K562 (cell line): ENCODE measurements around the gene SAMD4A. TPM values are rescaled to one million over a fixed set of nuclear protein-coding genes. Genes with fewer than 3 reads are reported as not detected.

ENCODE experiments used
- CC2D1A ChIP-seq: fragments of 450-650 bp; IDR thresholded peaks from 2 replicates; pipeline ENCODE4 v1.6.1; 2017; ENCODE audit warnings: mild to moderate bottlenecking
- ETV5 ChIP-seq: sonication (generic); formaldehyde crosslinking; IDR thresholded peaks from 2 replicates; pipeline ENCODE4 v1.4.0; 2020; ENCODE audit warnings: low read depth, mild to moderate bottlenecking, missing genetic modification reagents
- SIN3A ChIP-seq, 2 experiments: fragments of 150-350 bp in 1 of 2; IDR thresholded peaks; 2 replicates each; pipeline ENCODE4 v1.6.1; 2011 to 2016; ENCODE audit warnings: borderline replicate concordance in 2 of 2, low read depth in 2 of 2, low read length in 2 of 2, mild to moderate bottlenecking in 2 of 2, moderate library complexity in 2 of 2; ENCODE audit not compliant: control insufficient read depth in 1 of 2
- TBP ChIP-seq: optimal IDR thresholded peaks from 2 replicates; pipeline ENCODE3; 2011; ENCODE audit warnings: low read depth, low read length, improper control_type of control experiment
- ZBTB40 ChIP-seq, 2 experiments: fragments of 450-650 bp in 1 of 2; sonication (generic) in 1 of 2; formaldehyde crosslinking in 1 of 2; IDR thresholded peaks; 2 replicates each; pipeline versions ENCODE4 v1.7.1 to v1.9.0; 2016 to 2022; ENCODE audit warnings: inconsistent platforms in 1 of 2, mild to moderate bottlenecking in 1 of 2, missing genetic modification reagents in 1 of 2
- ZKSCAN8 ChIP-seq: fragments of 200-800 bp; sonication (Bioruptor generic); IDR thresholded peaks from 2 replicates; pipeline ENCODE4 v1.6.1; 2016; ENCODE audit warnings: missing genetic modification characterization, missing compliant biosample characterization
- ZNF12 ChIP-seq: sonication (generic); formaldehyde crosslinking; IDR thresholded peaks from 2 replicates; pipeline ENCODE4 v1.4.0; 2020; ENCODE audit warnings: mild to moderate bottlenecking, missing genetic modification reagents
- ZNF764 ChIP-seq: fragments of 250-450 bp; sonication (Bioruptor Pico); IDR thresholded peaks from 2 replicates; pipeline ENCODE4 v1.4.0; 2020; ENCODE audit warnings: low read depth, mild to moderate bottlenecking, moderate library complexity
- polyA plus RNA-seq, 8 experiments: library from polyadenylated mRNA; depleted of rRNA in 4 of 8; stranded (reverse) in 5 of 8; unstranded in 3 of 8; fragments of >200 nt; fragmentation: Nextera tagmentation in 2 of 8; fragmentation: Illumina TruSeq in 1 of 8; extraction: Ambion mirVana in 2 of 8; extraction: Trizol in 1 of 8; gene quantifications; 2 replicates each; pipeline versions ENCODE4 v1.2.1 to v1.2.3, GENCODE V29; 2011 to 2014; ENCODE audit warnings: inconsistent platforms in 1 of 8, missing spikeins in 1 of 8
- total RNA-seq, 7 experiments: library from RNA; depleted of rRNA in 6 of 7; stranded (reverse); fragments of >200 nt in 6 of 7; fragmentation: Illumina TruSeq in 2 of 7; extraction: Trizol in 2 of 7; gene quantifications; 2 replicates each; pipeline versions ENCODE4 v1.2.1 to v1.2.3, GENCODE V29; 2011 to 2021; ENCODE audit warnings: low replicate concordance in 1 of 7
- TF ChIP-seq, protein P1 (sequence below): IDR thresholded peaks from 3 replicates; pipeline ENCODE4 v1.6.1; 2011; ENCODE audit warnings: borderline replicate concordance, mild to moderate bottlenecking; ENCODE audit not compliant: insufficient read length, insufficient read depth
- TF ChIP-seq, protein P2 (sequence below), 2 experiments: fragments of 150-350 bp in 1 of 2; IDR thresholded peaks; 2 replicates each; pipeline ENCODE4 v1.6.1; 2012 to 2016; ENCODE audit warnings: low read depth in 2 of 2, low read length in 2 of 2, mild to moderate bottlenecking in 1 of 2, moderate library complexity in 1 of 2

SAMD4A gene
- total and polyA plus RNA-seq, 9 of the 15 experiments (the other 6 are each of a cell fraction or from before 2014, with no cell fraction given): 0.66 to 6.8 (median 3.3) TPM

- TF ChIP-seq SIN3A (IDR thresholded peaks at IDR 0.05; ENCODE audit: borderline replicate concordance in 2 of 2, control insufficient read depth in 1 of 2, low read depth in 2 of 2, low read length in 2 of 2): no peak
- TF ChIP-seq ZNF12: no peak
- TF ChIP-seq, protein P1, sequence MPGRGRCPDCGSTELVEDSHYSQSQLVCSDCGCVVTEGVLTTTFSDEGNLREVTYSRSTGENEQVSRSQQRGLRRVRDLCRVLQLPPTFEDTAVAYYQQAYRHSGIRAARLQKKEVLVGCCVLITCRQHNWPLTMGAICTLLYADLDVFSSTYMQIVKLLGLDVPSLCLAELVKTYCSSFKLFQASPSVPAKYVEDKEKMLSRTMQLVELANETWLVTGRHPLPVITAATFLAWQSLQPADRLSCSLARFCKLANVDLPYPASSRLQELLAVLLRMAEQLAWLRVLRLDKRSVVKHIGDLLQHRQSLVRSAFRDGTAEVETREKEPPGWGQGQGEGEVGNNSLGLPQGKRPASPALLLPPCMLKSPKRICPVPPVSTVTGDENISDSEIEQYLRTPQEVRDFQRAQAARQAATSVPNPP: no peak
- 0 out of 2 replicates have a peak, but pooled peaks have one; percentile 53 for TF ChIP-seq ZBTB40 (IDR thresholded peaks at IDR 0.05)
- TF ChIP-seq ZBTB40 (CRISPR knock-in tag; IDR thresholded peaks at IDR 0.05): no peak
- TF ChIP-seq CC2D1A: peak; percentile 95; the same call in 1 of the 2 replicates
- peak; percentile 53 for TF ChIP-seq TBP
- TF ChIP-seq, protein P2, sequence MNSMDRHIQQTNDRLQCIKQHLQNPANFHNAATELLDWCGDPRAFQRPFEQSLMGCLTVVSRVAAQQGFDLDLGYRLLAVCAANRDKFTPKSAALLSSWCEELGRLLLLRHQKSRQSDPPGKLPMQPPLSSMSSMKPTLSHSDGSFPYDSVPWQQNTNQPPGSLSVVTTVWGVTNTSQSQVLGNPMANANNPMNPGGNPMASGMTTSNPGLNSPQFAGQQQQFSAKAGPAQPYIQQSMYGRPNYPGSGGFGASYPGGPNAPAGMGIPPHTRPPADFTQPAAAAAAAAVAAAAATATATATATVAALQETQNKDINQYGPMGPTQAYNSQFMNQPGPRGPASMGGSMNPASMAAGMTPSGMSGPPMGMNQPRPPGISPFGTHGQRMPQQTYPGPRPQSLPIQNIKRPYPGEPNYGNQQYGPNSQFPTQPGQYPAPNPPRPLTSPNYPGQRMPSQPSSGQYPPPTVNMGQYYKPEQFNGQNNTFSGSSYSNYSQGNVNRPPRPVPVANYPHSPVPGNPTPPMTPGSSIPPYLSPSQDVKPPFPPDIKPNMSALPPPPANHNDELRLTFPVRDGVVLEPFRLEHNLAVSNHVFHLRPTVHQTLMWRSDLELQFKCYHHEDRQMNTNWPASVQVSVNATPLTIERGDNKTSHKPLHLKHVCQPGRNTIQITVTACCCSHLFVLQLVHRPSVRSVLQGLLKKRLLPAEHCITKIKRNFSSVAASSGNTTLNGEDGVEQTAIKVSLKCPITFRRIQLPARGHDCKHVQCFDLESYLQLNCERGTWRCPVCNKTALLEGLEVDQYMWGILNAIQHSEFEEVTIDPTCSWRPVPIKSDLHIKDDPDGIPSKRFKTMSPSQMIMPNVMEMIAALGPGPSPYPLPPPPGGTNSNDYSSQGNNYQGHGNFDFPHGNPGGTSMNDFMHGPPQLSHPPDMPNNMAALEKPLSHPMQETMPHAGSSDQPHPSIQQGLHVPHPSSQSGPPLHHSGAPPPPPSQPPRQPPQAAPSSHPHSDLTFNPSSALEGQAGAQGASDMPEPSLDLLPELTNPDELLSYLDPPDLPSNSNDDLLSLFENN (IDR thresholded peaks at IDR 0.05; ENCODE audit: low read depth in 2 of 2, low read length in 2 of 2): peak in 1 of 2 experiments; percentile 91; a peak in 2 of 4 replicates
- no peak for TF ChIP-seq ZNF764
- peak; percentile 75 for TF ChIP-seq ETV5
- peak; percentile 82 for TF ChIP-seq ZKSCAN8 (CRISPR knock-in tag)
These were observed 187.9 kb downstream of the SAMD4A start (continued) for GRCh38 chr14:54754623-54755386.
